Activated effector memory CD4-positive, alpha-beta T cell treated with Interleukin-2 at 50 U/mL for 16 hours (primary cell): Measurements from ENCODE around the gene CNPY4.

ENCODE experiments used
- DNase-seq: peaks from one replicate; pipeline ENCODE4 v3.0.0-alpha.2; 2020

CNPY4 gene

DNA sequence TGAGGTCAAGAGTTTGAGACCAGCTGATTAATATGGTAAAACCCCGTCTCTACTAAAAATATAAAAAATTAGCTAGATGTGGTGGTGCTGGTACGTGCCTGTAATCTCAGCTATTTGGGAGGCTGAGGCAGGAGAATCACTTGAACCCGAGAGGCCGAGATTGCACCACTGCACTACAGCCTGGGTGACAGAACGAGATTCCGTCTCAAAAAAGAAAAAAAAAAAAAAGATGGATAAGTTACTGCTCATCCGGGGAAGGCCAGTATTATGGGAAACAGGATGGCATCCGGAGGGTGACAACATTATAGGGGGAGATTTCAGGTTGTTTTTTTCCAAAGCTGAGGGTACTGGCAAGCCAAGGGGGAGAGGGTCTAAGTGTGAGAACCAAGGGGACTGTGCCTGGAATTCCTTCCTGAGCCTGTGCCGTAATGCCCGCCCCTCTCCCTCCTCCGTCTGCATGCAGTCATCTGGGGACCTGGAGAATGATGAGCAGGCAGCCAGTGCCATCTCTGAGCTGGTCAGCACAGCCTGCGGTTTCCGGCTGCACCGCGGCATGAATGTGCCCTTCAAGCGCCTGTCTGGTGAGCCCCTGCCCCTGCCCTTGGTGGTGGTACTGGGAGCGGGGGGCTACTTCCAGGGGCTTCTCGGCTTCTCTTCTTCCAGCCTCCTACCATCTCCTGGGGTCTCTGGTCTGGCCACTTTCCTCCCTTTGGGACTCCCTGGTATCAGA lies 33.7 kb downstream of the CNPY4 start:
- no peak for DNase-seq

DNA sequence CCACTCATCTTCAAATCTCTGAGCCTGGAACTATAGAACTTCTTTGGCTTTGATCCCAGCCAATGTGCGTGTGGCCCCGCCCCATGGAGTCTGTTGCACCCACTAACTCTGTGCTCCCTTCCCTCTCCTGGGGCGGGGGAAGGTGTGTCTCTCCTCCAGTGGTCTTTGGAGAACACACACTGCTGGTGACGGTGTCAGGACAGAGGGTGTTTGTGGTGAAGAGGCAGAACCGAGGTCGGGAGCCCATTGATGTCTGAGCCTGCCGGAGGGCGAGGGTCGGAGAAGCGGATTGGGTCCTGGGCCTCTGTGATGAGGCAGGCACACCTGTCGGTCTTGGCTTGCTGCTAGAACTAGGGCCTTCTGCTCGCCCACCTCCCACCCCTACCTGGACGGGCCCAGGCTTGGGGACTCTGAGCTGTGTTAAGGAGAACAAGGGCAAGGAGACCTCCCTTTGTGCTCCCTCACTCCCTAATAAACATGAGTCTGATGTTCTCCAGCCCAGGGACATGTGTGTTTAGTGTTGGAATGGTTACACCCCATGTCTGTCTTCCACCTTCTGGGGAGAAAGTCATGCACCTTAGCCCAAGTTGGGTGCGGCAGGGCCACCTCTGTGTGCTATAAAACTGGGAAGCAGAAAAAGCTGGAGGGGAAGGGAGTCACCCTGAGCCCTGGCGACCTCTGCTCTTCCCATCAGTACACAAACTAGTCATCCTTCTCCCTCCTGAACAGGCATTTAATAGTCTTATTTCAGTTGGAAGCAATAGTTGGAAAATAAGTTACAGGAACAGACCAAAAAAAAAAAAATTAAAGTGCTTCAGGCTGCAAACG lies 34.5 kb downstream of the CNPY4 start:
- no peak for DNase-seq

DNA sequence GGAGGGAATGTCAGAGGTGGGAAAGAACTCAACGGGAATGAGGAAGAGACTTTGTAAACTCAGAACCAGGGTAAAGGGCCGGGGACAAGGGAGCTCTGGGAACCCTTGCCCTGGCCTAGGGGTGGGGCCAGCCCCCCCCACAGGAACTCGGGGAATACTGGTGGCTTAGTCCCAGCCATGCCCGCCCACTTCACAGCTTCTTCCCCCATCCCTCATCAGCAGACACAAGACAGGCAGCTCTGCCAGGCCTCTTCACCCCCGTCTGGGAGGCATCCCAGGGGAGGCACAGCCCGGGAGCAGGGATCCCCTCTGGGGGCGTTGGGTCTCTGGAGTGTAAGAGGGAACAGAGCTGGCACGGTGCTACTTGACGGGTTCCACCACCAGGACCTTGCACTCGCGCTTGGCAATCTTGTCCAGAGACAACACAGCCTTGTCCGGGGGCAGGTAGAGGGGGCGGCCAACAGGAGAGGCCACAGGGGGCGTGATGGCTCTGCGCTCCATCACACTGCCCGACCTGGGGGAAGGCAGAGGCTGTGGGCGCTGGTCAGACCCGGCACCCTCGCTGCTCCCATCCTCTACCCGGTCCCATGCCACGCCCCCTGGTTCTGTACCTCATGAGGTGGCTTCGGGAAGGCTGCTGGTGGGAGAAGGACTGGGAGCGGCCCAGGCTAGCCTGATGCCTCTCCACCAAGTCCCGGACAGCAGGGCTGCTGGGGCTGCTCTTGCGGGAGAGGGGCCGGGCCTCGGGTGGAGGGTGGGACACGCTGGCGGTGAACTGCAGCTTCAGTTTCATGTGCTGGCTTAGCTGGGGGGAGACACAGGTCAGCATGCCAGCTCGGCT lies 35.4 kb downstream of the CNPY4 start:
- DNase-seq, result no peak

DNA sequence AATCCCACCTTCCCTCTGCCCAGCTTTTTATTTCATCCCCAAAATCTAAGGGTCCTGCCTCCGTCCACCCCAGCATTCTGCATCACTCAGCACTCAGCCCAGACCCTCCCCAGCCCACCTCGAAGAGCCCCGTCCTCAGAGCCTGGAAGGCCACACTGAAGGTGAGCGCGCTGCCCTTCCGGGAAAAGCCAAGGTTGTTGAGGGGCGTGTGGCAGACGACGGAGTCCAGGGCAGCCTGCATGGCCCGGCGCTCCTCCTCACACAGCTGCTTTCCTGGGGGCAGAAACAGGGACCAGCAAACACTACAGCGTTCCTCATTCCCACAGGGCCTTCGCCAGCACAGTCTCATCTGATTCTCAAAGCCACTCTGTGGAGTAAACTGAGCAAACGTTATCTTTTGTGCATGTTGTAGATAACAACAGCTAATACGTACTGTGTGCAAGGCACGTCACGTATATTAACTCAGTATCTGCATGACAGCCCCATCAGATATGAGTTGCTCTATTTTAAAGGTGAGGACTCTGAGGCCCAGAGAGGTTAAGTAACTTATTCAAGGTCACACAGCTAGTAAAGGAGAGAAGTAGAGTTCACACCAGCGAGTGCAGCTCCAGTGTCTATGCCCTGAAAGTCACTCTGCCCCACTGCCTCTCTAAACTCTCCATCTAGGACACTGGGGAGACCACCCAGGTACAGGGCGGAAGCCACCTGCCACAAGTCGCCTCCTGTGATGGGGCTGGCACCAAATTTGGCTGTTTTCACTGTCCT lies 36.3 kb downstream of the CNPY4 start:
- no peak for DNase-seq

GRCh38 chr7:100156331-100157068 lies 37.1 kb downstream of the CNPY4 start:
- no peak for DNase-seq

DNA sequence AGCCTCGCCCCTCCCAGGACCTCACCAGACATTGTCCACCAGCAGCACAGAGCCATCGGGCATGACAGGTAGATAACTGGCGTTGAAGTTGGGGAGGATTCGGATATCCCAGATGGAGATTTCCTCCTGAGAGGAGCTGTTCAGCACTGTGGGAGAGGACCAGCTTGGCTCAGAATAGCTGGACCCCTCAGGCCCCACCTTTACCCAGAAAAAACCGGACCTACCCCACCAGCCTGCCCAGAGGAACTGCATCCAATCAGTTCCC lies 37.6 kb downstream of the CNPY4 start:
- no peak for DNase-seq

- DNase-seq, result no peak
Observed at GRCh38 chr7:100157334-100158228, 38.1 kb downstream of the CNPY4 start.

- DNase-seq, result peak; percentile 87
Observed at GRCh38 chr7:100158229-100159098, 39.0 kb downstream of the CNPY4 start, which contains the start of gene TRAPPC14. TRAPPC14 (minus strand) TSS chr7:100158723; CDS start chr7:100158499, 224 bp downstream.

- no peak for DNase-seq
Observed at GRCh38 chr7:100159099-100159623, 39.7 kb downstream of the CNPY4 start.

DNA sequence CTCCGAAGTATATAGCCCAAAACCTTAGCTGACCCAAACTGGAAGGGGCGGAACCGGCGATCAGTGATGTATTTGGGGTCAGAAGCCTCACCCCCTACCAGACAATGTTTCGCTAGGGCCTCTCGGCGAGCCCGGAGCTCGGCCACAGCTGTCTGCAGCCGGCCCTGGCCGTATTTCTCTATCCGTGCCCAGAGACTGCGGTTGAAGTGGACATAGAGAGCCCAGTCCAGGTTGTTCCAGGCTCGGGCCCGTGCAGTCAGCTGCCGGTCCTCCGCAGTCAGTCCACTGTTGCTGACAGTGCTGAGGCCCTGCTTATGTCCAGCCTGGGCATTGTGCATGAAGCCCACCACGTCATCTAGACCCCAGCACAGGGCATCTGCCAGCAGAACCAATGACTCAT lies 40.6 kb downstream of the CNPY4 start:
- no peak for DNase-seq

GRCh38 chr7:100163006-100163531 lies 43.6 kb downstream of the CNPY4 start:
- no peak for DNase-seq

- DNase-seq, result no peak
Observed at GRCh38 chr7:100163871-100164270, 44.4 kb downstream of the CNPY4 start.

DNA sequence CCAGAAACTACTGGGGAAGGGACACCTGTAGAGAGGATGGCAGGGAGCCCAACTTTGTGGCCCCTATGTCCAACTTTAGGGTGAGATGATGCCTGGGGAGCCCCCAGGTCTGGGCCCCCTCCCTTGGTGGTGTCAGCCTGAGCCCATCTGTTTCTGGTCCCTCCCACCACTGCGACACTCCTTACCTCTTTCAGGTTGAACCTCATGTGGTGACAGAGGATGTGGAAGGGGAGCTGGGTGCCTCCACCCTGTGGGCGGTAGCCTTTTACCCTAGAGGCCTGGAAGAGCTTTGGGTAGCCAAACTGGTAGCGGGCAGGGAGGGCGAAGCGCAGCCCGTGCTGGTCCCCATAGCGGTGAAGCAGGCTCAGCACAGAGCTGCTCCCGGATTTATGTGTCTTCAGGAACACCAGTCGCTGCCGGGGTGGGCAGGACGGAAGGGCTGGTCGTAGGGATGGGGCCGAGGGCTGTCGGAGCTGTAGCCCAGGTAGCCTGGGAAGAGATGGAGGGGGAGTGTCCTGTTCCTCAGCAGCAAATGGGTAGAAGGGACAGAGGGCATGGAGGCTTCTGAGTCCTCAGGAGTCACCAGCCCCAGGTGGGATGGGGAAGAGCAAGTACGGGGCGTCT lies 47.0 kb downstream of the CNPY4 start:
- peak; percentile 36 for DNase-seq

DNA sequence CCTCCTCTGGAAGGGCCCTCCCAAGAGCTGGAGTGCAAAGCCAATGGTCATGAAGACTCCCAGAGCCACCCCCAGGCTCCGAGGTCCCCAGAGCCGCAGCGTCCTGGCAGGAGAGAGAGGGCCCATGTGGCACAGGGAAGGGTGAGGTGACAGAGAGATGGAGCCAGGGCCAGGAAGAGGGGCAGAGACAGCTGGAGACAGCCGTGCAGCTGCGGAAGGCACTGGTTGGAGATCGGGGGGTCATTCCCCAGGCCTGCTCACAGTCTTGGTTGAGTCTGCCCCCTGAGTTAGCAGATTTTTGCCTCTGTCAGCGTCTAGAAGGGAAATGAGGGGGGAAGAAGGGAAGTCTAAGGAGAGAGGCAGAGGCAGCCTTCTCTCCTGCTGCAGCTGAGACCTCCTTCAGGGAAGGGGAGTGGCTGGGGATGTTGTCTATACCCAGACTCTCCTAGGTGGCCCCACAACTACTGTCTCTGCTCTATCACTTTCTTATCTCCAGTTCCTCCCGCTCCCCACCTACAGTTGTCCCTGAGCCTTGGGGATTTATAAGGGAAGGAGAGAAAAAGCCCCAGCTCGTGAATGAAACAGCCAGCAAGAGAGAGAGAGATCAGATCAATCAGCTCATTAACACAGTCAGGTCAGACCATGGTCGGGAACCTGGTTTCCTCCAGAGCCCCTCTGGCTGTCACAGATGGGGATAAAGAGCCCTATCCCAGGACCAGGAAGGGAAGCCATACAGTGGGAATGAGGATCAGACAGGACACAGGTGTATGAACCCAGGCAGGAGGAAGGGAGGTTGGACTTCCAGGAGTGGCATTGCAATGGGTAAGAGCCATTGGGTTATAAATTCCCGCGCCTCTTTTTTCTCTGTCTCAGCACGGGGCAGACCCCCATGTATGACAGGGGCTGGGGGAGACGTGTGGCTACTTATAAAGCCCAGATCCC lies 47.8 kb downstream of the CNPY4 start:
- no peak for DNase-seq

DNA sequence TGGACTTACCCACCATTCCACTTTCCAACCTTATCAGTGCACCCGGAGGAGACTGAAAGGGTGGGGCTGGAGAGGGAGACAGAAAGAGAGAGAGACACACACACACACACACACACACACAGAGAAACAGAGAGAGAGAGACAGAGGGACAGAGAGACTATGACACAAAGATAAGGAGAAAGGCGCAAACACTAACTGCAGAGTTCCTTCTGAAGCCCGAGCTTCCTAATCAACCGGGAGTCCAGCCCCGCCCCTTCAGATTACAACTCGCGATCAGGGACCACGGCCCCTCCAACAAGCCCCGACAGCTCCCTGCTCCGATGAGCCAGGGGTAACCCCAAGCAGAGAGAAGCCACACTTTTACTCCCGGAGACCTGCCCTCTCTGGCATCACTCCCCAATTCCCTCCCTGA lies 48.5 kb downstream of the CNPY4 start:
- DNase-seq, result no peak

GRCh38 chr7:100169147-100169850 lies 49.9 kb downstream of the CNPY4 start:
- DNase-seq, result no peak
